MG63 (cell line): ENCODE measurements around the gene CEP63. TPM values are rescaled to one million over a fixed set of nuclear protein-coding genes. Genes with fewer than 3 reads are reported as not detected.
"Not testable (repeated sequence)": the region's sequence is repeated elsewhere in the genome, so short reads cannot be mapped to it uniquely, and the experiment has no call there.

Source experiments
- DNase-seq: peaks from one replicate; pipeline ENCODE4 v3.0.0-alpha.2; 2020
- H3K27me3 ChIP-seq: fragments of 250-450 bp; sonication (Bioruptor Pico); 2 replicates; pipeline ENCODE4 v1.5.1; 2020; ENCODE audit warnings: mild to moderate bottlenecking, moderate library complexity
- H3K36me3 ChIP-seq: fragments of 250-450 bp; sonication (Bioruptor Pico); 2 replicates; pipeline ENCODE4 v1.5.1; 2020; ENCODE audit warnings: mild to moderate bottlenecking, moderate library complexity
- H3K4me3 ChIP-seq: fragments of 250-450 bp; sonication (Bioruptor Pico); 2 replicates; pipeline ENCODE4 v1.5.1; 2020; ENCODE audit warnings: mild to moderate bottlenecking, moderate library complexity
- H3K9me3 ChIP-seq: fragments of 250-450 bp; sonication (Bioruptor Pico); 2 replicates; pipeline ENCODE4 v1.5.1; 2020; ENCODE audit warnings: mild to moderate bottlenecking, moderate library complexity
- total RNA-seq: library from RNA; depleted of rRNA; stranded (reverse); fragments of >200 nt; shearing (Covaris generic); gene quantifications from 2 replicates; pipeline ENCODE4 v1.2.3, GENCODE V29; 2014; ENCODE audit warnings: low replicate concordance

Gene CEP63
- total RNA-seq, 1 experiment from 2014 or later, result 15.3 TPM

DNA sequence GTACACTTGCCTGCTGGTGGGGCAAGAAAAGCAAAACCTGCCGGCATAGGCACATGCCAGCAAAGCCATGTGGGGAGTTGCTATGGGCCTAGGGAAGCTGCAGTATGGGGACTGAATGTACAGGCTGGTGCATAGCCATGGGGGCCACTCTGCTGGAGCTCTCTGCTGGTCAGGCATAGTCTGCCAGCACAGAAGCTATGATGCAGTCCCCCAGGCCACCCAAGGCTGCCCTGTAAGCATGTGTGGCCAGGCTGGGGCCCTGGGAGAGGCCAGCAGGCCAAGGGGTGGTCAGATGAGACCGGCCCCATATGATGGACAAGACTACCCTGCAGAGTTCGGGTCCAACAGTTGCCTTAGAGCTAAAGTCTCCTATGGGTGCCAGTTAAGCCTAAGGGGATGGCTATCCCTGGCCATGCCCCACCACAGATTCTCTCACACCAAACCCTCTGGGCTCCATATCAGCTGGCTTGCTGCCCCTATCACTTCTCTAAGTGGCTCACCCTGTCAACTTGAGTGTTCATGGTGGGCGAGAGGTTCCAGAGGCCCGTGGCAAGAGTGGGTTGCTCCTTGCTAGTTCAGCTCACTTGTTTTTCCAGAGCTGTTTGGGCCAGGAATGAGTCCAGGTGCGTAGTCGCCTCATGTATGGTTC lies 41.8 kb downstream of the CEP63 start:
- peaks cover 33% of the 10 kb centered on the region for H3K9me3 ChIP-seq
- H3K27me3 ChIP-seq, result no peaks in the 10 kb centered on the region
- H3K4me3 ChIP-seq, result no peak overlapping the region
- no peak for DNase-seq
- H3K36me3 ChIP-seq, result peaks cover 9% of the 10 kb centered on the region

DNA sequence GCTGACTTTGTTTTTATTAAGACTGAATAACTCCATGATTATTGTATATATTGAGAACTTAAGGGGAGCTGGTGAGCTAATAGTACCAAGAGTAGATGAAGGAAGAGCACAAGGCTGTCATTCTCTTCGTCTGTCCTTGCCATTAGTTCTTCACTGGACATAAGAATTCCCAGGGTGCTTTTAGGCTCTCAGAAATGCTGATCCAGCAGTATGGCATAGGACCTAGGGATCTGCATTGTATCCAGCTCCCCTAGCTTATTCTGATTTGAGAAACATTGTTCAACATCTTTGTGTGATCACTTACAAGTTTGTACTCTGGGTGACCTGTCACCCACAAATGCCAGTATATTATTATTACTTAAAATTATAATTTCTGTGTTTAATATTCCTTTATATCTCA lies 47.6 kb downstream of the CEP63 start:
- Histone ChIP-seq H3K4me3 (no peak overlapping the region), H3K36me3 (peaks cover 8% of the 10 kb centered on the region), H3K9me3 (no peaks in the 10 kb centered on the region; the same call in 1 of the 2 replicates), H3K27me3 (no peaks in the 10 kb centered on the region)
- no peak for DNase-seq

DNA sequence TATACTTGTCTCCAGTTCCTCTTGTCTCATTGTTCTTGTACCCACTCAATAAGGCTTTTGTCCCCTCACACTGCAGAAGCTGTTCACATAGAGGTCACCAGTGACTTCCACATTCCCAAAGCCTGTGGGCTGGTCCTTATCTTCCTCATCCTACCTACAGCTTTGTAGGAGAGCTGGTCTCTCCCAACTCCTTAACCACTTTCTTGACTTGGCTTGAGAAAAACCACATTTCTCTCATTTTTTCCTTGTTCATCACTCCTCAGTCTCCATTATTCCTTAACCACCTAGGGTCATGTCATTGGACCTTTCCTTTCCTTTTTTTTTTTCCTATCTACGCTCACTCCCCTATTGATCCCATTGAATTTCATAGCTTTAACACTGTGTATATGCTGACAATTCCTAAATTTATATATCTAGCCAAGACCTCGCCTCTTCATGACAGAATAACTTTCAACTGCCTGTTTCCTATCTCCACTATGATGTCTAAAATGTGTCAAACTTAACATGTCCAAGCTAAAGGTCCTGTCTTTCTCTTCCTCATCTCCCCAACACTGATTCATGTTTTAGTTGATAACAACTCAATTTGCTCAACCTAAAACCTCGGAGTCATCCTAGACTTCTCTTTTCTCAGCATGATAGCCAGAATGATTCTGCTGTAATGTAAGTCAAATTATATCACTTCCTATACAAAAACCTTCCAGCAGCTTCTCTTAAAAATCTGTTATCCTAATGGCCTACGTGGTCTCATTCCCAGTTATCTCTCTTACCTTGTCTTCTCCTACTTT lies 49.5 kb downstream of the CEP63 start:
- no peaks in the 10 kb centered on the region for H3K9me3 ChIP-seq
- no peak for DNase-seq
- peaks cover 12% of the 10 kb centered on the region for H3K36me3 ChIP-seq
- no peaks in the 10 kb centered on the region for H3K27me3 ChIP-seq
- H3K4me3 ChIP-seq, result no peak overlapping the region

DNA sequence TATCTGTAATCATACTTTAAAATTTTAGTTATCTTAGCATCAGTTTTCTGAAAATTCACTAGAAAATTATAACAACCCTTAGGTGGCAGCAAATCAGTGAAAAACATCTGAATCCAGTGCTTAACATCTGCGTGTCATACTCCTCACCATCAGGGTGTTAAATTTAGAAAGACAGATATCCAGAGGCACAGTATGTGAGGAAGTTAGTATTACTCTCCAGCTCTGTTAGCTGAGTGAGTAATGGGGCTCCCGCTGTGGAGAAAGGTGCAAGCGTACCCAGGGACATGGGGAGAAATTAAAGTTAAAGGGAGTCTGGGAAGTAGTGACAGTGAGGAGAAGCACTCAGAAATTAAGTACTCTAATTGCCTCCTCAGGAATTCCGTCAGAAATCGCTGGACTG lies 50.9 kb downstream of the CEP63 start:
- no peaks in the 10 kb centered on the region for H3K9me3 ChIP-seq
- H3K36me3 ChIP-seq, result peaks cover 12% of the 10 kb centered on the region
- H3K27me3 ChIP-seq, result no peaks in the 10 kb centered on the region
- H3K4me3 ChIP-seq, result no peak overlapping the region
- no peak for DNase-seq

DNA sequence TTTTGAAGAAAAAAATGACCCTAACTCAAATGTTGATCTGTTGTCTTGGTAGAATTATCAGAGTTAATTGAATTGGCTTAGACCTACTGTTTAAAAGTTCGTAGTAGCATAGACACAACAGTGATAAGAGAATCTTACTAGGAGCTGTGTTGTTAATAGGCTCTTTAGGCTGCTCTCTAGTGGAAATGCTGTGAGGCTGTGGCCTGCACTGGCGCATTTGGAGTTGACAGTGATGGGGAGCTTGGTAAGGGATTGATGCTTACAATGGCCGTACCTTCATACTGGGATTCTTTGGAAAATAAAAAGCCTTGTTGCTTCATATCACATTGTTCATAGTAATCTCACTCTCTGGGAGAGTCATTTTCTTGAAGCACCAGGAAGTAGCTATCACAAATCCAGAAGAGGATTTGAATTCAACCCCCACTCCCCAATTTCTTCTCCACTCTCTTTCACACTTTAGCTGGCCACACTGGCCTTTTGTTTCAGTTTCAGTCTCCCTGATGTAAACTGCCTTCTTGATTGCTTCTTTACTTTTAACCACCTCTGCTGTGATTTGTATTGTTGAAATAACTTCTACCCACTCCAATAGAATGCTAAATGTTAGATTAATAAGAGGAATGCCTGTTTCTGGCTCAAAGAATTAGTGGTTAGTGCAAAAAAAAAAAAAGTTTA lies 56.6 kb downstream of the CEP63 start:
- Histone ChIP-seq H3K36me3 (peaks cover 26% of the 10 kb centered on the region), H3K9me3 (no peaks in the 10 kb centered on the region), H3K4me3 (no peak overlapping the region), H3K27me3 (no peaks in the 10 kb centered on the region)
- DNase-seq, result no peak

DNA sequence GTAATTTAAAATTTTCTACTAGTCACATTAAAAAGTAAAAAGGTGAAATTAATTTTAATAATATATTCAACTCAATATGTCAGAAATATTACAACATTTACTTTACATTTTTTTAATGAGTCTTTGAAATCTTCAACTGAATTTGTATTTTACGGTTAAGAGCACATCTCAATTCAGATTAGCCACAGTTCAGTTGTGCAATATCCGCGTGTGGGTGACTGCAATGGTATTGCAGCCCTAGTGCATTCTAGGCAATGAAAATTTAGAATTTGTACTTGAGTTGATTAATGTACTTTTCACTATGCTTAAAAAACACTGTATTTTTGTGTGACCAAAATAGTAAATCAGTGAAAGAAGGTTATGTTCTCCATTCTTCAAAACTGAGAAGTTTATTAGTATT lies 57.3 kb downstream of the CEP63 start:
- Histone ChIP-seq H3K27me3 (no peaks in the 10 kb centered on the region), H3K9me3 (no peaks in the 10 kb centered on the region), H3K4me3 (no peak overlapping the region), H3K36me3 (peaks cover 28% of the 10 kb centered on the region)
- no peak for DNase-seq

DNA sequence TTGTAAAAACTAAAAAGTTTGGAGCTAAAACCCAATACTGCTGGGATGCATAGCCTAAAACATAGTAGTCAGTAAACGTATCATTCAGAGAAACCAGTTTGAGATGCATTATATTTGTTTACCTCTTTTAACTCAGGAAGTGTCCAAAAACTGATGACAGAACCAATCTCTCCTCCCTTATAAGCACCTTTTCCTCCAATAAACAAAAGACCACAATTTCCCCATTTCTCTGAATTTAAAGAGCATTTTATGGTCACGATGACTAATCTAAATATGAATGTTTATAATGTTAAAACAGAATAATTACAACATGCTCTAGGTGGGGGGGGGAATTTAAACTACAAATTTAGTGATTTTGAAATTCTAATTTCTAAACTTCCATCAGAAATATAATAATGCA lies 58.5 kb downstream of the CEP63 start:
- Histone ChIP-seq H3K27me3 (no peaks in the 10 kb centered on the region), H3K36me3 (peaks cover 30% of the 10 kb centered on the region), H3K9me3 (no peaks in the 10 kb centered on the region), H3K4me3 (no peak overlapping the region)
- DNase-seq, result no peak

DNA sequence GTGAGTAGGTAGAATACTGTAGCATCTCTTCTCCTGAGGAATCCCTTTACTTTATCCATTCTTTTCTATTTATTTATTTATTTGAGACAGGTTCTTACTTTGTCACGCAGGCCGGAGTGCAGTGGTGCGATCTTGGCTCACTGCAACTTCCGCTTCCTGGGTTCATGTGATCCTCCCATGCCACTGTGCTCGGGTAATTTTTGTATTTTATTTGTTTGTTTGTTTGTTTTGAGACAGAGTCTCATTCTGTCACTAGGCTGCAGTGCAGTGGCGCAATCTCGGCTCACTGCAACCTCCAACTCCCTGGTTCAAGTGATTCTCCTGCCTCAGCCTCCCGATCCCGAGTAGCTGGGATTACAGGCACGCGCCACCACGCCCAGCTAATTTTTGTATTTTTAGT lies 58.9 kb downstream of the CEP63 start:
- H3K36me3 ChIP-seq, result peaks cover 30% of the 10 kb centered on the region

DNA sequence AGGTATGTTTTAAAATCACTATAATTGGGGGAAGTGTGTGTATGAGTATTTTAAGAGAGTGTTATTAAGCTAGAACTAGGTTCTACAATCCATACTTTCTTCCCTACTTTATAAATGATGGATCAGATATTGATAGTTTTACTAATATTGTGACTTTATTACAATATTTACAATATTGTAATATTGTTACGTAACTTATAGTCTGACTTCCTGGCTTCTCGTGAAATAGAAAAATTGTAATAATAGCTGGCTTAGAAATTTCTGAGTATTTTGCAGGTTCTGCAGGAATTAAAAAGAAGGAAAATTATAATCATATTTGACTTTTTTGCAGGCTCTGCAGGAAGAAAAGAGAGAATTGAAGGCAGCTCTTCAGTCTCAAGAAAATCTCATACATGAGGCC lies 60.0 kb downstream of the CEP63 start:
- no peak for DNase-seq
- Histone ChIP-seq H3K4me3 (no peak overlapping the region), H3K9me3 (no peaks in the 10 kb centered on the region), H3K36me3 (peaks cover 40% of the 10 kb centered on the region), H3K27me3 (no peaks in the 10 kb centered on the region)

More for the DNA sequence above, 58.9 kb downstream of the CEP63 start:
- DNase-seq, H3K4me3 ChIP-seq, H3K9me3 ChIP-seq, H3K27me3 ChIP-seq: not testable (repeated sequence)

DNA sequence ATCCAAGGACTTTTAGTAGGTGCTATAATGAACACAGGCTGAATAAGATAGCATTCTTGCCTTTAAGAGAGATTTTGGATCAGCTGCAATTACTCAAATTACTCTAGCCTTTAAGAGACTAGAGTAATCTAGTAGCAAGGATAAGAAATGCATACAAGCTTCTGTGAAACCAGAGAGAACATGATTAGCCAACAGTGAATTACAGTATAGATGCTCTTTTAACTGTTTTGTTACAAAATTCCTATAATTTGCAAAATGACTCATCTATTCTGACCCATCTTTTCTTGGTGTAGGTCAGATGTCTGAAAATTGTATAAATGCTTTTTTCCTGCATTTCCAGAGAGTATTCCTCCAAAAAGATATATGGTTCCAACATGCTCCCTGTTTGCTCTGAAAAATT lies 66.9 kb downstream of the CEP63 start:
- Histone ChIP-seq H3K9me3 (no peaks in the 10 kb centered on the region), H3K4me3 (no peak overlapping the region), H3K27me3 (no peaks in the 10 kb centered on the region), H3K36me3 (peaks cover 32% of the 10 kb centered on the region)
- no peak for DNase-seq

DNA sequence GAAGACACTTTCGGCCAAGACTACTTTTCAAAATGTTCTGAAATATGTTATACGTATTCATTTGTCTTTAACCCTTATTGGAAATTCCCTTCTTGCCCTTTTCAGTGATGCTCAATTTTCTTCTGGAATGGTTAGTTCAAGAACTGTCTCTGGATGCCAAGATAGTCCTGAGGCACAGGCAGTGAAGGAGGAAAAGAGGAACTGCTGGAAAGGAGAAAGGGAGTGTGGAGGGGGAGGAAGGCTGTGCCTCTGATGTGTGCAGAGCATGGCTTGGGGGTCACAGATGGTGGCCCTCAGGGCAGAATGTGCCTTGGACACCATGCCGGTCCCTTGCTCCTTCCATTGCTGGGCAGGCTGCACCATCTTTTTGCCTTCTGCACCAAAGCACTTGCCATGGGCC lies 73.7 kb downstream of the CEP63 start:
- no peaks in the 10 kb centered on the region for H3K9me3 ChIP-seq
- H3K36me3 ChIP-seq, result peaks cover 5% of the 10 kb centered on the region
- no peaks in the 10 kb centered on the region for H3K27me3 ChIP-seq
- H3K4me3 ChIP-seq, result no peak overlapping the region
- DNase-seq, result no peak

DNA sequence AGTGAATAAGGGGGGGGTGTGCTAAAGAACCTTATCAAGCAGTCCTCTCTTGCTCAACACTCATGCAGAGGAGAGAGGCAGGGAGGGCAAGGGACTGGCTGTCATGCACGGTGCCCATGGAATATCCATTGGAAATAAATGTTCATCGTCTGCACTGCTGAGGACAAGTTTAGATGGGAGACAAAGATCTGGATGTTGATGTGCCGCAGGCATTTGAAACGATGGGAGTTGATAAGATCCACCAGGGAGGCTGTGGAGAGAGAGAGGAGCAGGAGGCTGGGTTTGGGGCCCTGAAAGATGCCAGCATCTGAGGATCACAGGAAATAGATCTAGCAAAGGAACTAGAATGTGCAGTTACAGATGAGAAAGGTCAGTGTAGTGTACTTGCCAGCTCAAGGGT lies 76.2 kb downstream of the CEP63 start:
- no peak for DNase-seq
- H3K27me3 ChIP-seq, result no peaks in the 10 kb centered on the region

DNA sequence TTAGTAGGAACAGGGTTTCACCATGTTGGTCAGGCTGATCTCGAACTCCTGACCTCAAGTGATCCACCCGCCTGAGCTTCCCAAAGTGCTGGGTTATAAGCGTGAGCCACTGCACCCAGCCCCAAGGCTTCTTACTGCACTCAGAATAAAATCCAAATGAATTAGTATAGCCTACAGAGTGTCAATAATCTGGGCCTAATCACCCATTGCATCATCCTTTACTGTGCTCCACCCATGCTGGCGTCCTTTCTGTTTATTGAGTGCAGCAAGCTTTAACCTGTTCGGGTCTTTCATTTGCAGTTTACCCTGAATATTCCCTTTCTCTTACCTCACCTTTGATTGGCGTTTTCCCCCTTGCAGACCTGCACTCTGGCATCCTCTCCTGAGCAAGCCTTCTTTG lies 77.7 kb downstream of the CEP63 start:
- Histone ChIP-seq H3K4me3 (no peak overlapping the region), H3K9me3 (no peaks in the 10 kb centered on the region), H3K27me3 (no peaks in the 10 kb centered on the region), H3K36me3 (peaks cover 5% of the 10 kb centered on the region)
- no peak for DNase-seq

More for the DNA sequence above, 76.2 kb downstream of the CEP63 start:
- Histone ChIP-seq H3K4me3 (no peak overlapping the region), H3K36me3 (peaks cover 5% of the 10 kb centered on the region), H3K9me3 (no peaks in the 10 kb centered on the region)

DNA sequence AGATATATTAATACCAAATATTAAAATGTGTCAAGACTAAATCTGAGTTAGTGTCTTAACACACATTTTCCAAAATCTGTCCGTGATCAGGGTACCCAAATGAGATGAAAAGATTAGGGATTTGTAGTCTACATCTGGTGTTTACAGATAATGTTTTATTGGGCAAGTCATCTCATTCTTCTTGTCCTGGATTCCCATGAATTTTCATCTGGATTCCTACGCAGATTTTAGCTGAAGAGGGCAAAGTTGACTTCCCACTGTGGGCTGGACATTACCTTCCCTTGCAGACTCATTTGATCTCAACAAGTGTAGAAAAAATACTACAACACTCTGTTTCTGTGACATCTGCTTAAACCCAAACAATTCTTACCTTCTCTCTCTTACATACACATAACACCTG lies 79.1 kb downstream of the CEP63 start:
- Histone ChIP-seq H3K27me3 (no peaks in the 10 kb centered on the region), H3K4me3 (no peak overlapping the region), H3K9me3 (peaks cover 1% of the 10 kb centered on the region; the same call in 1 of the 2 replicates), H3K36me3 (peaks cover 5% of the 10 kb centered on the region)
- no peak for DNase-seq

DNA sequence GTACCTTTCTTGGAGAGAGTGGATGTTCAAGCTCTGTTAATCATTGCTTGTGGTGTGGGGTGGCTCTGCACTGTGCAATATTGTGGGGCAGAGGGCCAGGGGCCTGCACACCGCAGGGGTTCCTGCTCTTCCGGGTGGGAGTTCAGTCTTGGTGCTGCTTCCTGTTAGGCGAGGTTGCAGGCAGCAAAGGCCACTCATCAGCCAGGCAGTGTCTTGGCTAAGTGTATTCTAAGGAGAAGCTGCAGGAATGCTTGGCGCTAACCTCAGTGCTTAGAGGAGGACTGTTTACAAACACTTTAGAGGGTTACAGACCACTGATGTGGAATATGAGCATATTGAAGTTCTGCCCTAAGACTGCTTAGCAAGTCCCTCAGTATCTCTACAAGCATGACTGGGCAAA lies 81.7 kb downstream of the CEP63 start:
- no peak for DNase-seq

DNA sequence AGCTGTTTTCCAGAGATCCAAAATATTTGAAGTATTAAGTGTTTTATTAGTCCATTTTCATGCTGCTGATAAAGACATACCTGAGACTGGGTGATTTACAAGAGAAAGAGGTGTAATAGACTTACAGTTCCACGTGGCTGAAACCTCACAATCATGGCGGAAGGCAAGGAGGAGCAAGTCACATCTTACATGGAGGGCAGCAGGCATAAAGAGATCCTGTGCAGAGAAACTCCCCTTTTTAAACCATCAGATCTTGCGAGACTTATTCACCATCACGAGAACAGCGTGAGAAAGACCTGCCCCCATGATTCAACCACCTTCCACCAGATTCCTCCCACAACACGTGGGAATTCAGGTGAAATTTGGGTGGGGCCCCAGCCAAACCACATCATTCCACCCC lies 82.9 kb downstream of the CEP63 start:
- Histone ChIP-seq H3K9me3 (peaks cover 6% of the 10 kb centered on the region), H3K36me3 (peaks cover 3% of the 10 kb centered on the region; the same call in 1 of the 2 replicates), H3K4me3 (no peak overlapping the region), H3K27me3 (no peaks in the 10 kb centered on the region)
- DNase-seq, result no peak

More for the DNA sequence above, 81.7 kb downstream of the CEP63 start:
- Histone ChIP-seq H3K9me3 (peaks cover 6% of the 10 kb centered on the region), H3K36me3 (peaks cover 3% of the 10 kb centered on the region; the same call in 1 of the 2 replicates), H3K4me3 (no peak overlapping the region), H3K27me3 (no peaks in the 10 kb centered on the region)

DNA sequence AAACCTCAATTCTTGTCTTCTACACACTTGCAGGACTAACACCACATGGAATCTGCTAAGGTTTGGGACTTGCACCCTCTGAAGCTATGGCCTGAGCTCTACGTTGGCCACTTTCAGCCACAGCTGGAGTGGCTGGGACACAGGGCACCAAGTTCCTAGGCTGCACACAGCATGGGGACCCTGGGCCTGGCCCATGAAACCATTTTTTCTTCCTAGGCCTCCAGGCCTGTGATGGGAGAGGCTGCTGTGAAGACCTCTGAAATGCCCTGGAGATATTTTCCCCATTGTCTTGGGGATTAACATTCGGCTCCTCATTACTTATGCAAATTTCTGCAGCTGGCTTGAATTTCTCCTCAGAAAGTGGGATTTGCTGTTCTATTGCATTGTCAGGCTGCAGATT lies 84.0 kb downstream of the CEP63 start:
- H3K27me3 ChIP-seq, H3K9me3 ChIP-seq, DNase-seq, H3K4me3 ChIP-seq, H3K36me3 ChIP-seq: not testable (repeated sequence)
